CD4-positive, alpha-beta T cell treated with Interleukin-15 for 4 hours (primary cell): ENCODE data around the gene PCDHGA8.
"Not testable (repeated sequence)": the region's sequence is repeated elsewhere in the genome, so short reads cannot be mapped to it uniquely, and the experiment has no call there.

ENCODE experiments used
- DNase-seq: peaks from one replicate; pipeline ENCODE4 v3.0.0-alpha.2; 2020; ENCODE audit warnings: low spot score

PCDHGA8 gene

DNA sequence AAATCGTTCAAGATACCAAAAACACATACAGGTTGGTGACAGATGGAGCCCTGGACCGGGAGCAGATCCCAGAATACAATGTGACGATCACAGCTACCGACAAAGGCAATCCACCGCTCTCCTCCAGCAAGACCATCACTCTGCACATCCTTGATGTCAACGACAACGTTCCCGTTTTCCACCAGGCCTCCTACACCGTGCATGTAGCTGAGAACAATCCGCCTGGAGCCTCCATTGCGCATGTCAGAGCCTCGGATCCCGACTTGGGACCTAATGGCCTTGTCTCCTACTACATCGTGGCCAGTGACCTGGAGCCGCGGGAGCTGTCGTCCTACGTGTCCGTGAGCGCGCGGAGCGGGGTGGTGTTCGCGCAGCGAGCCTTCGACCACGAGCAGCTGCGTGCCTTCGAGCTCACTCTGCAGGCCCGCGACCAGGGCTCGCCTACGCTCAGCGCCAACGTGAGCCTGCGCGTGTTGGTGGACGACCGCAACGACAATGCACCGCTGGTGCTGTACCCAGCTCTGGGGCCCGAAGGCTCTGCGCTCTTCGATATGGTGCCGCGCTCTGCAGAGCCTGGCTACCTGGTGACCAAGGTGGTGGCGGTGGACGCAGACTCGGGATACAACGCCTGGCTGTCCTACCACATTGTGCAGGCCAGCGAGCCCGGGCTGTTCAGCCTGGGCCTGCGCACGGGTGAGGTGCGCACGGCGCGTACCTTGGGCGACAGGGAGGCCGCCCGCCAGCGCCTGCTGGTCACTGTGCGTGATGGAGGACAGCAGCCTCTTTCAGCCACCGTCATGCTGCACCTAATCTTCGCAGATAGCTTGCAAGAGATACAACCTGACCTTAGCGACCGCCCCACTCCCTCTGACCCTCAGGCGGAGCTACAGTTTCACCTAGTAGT is 20.6 kb upstream of the PCDHGA8 start:
- no peak for DNase-seq

GRCh38 chr5:141373673-141374317 is 18.6 kb upstream of the PCDHGA8 start, which contains the start of gene PCDHGA6:
PCDHGA6 (plus strand) TSS chr5:141373891; CDS start chr5:141374084, 193 bp downstream.
- DNase-seq = no peak

GRCh38 chr5:141374627-141375026 is 17.8 kb upstream of the PCDHGA8 start:
- no peak for DNase-seq

DNA sequence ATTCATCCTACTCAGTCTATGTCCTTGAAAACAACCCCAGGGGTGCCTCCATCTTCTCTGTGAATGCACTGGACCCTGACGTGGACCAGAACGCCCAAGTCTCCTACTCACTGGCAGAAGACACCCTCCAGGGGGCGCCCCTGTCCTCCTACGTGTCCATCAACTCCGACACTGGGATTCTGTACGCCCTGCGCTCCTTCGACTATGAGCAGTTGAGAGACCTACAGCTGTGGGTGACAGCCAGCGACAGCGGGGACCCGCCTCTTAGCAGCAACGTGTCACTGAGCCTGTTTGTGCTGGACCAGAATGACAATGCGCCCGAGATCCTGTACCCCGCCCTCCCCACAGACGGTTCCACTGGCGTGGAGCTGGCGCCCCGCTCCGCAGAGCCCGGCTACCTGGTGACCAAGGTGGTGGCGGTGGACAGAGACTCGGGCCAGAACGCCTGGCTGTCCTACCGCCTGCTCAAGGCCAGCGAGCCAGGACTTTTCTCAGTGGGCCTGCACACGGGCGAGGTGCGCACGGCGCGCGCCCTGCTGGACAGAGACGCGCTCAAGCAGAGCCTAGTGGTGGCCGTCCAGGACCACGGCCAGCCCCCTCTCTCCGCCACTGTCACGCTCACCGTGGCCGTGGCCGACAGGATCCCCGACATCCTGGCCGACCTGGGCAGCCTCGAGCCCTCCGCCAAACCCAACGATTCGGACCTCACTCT is 16.8 kb upstream of the PCDHGA8 start:
- DNase-seq = not testable (repeated sequence)

- no peak for DNase-seq
Observed at GRCh38 chr5:141382469-141383294, 9.8 kb upstream of the PCDHGA8 start, which contains the start of gene PCDHGA7. PCDHGA7 (plus strand) TSS chr5:141382742; CDS start chr5:141382900, 158 bp downstream.

- DNase-seq = no peak
Observed at GRCh38 chr5:141383345-141383744, 9.1 kb upstream of the PCDHGA8 start.

- no peak for DNase-seq
Observed at GRCh38 chr5:141384471-141385267, 7.8 kb upstream of the PCDHGA8 start.

DNA sequence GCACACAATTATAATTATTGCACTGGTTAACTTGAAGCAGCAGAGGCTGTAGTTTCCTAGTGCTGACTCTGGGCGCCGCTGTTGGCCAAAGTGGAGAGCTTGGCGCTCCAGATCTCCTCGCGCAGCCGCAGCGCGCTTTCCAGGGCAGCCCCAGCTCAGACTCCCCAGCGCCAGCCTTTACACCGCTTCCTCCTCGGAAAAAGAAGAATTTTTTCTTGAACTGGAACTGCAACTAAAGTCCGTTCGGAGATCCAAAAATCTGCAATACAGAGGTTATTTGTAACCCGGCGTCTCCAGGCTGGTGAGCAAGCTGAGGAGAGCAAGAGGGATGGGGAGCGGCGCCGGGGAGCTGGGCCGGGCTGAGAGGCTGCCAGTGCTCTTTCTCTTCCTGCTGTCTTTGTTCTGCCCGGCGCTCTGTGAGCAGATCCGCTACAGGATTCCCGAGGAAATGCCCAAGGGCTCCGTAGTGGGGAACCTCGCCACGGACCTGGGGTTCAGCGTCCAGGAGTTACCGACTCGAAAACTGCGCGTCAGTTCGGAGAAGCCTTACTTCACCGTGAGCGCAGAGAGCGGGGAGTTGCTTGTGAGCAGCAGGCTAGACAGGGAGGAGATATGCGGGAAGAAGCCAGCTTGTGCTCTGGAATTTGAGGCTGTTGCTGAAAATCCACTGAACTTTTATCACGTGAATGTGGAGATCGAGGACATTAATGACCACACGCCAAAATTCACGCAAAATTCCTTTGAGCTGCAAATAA is 4.7 kb upstream of the PCDHGA8 start, which contains the start of gene PCDHGB4:
TSS of gene PCDHGB4 (plus strand) at position 142 of the 755 bp plus-strand sequence. CDS start at position 329, 187 bp downstream.
- DNase-seq = not testable (repeated sequence)

GRCh38 chr5:141388661-141389060 is 3.8 kb upstream of the PCDHGA8 start:
- no peak for DNase-seq

DNA sequence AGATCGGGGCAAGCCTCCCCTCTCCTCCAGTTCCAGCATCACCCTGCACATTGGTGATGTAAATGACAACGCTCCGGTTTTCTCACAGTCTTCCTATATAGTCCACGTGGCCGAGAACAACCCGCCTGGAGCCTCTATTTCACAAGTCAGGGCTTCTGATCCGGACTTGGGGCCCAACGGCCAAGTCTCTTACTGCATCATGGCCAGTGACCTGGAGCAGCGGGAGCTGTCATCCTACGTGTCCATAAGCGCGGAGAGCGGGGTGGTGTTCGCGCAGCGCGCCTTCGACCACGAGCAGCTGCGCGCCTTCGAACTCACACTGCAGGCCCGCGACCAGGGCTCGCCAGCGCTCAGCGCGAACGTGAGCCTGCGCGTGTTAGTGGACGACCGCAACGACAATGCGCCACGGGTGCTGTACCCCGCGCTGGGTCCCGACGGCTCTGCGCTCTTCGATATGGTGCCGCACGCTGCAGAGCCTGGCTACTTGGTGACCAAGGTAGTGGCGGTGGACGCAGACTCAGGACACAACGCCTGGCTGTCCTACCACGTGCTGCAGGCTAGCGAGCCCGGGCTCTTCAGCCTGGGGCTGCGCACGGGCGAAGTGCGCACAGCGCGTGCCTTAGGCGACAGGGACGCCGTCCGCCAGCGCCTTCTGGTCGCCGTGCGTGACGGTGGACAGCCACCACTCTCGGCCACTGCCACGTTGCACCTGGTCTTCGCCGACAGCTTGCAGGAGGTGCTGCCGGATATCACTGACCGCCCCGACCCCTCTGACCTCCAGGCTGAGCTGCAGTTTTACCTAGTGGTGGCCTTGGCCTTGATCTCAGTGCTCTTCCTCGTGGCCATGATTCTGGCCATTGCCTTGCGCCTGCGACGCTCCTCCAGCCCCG is 3.0 kb upstream of the PCDHGA8 start:
- DNase-seq = no peak

DNA sequence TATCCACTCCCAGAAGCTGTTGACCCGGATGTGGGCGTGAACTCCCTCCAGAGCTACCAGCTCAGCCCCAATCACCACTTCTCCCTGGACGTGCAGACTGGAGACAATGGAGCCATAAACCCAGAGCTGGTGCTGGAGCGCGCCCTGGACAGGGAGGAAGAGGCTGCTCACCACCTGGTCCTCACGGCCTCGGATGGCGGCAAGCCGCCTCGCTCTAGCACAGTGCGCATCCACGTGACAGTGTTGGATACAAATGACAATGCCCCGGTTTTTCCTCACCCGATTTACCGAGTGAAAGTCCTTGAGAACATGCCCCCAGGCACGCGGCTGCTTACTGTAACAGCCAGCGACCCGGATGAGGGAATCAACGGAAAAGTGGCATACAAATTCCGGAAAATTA is 834 bp downstream of the PCDHGA8 start:
- no peak for DNase-seq

GRCh38 chr5:141394401-141395187 is 2.2 kb downstream of the PCDHGA8 start:
- not testable (repeated sequence) for DNase-seq

- DNase-seq = peak; percentile 31
Observed at GRCh38 chr5:141397756-141398551, 5.5 kb downstream of the PCDHGA8 start, which contains the start of gene PCDHGB5. PCDHGB5 (plus strand) TSS chr5:141397947; CDS start chr5:141398128, 181 bp downstream.

GRCh38 chr5:141398608-141399007 is 6.2 kb downstream of the PCDHGA8 start:
- DNase-seq = no peak

DNA sequence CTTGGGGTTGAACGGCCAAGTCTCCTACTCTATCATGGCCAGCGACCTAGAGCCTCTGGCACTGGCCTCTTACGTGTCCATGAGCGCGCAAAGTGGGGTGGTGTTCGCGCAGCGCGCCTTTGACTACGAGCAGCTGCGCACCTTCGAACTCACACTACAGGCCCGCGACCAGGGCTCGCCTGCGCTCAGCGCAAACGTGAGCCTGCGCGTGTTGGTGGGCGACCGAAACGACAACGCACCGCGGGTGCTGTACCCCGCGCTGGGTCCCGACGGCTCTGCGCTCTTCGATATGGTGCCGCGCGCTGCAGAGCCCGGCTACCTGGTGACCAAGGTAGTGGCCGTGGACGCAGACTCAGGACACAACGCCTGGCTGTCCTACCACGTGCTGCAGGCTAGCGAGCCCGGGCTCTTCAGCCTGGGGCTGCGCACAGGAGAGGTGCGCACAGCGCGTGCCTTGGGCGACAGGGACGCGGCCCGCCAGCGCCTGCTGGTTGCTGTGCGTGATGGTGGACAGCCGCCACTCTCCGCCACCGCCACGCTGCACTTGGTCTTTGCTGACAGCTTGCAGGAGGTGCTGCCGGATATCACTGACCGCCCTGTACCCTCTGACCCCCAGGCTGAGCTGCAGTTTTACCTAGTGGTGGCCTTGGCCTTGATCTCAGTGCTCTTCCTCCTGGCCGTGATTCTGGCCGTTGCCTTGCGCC is 7.3 kb downstream of the PCDHGA8 start:
- no peak for DNase-seq

DNA sequence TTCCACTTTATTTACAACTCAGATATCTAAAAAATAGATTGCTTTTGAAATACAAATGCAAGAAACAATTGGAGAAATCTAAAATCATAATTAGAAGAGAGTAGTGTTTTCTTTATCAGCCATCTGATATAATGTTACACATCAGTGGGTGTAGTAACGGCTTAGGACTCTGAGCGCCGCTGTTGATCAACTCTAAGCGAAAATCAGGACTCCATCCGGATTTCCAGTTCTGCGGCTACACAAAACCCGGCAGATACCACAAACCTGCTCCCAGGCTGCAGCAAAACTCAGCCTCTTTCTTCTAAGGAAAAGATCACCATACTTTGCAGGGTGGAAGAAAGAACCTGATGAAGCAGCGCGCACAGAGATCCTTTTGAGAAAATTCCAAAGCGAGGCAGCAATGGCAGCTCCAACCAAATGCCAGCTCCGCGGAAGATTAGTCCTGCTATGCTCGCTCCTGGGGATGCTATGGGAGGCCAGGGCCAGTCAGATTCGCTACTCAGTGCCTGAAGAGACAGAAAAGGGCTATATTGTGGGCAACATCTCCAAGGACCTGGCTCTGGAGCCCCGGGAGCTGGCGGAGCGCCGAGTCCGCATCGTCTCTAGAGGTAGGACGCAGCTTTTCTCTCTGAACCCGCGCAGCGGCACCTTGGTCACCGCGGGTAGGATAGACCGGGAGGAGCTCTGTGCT is 10.3 kb downstream of the PCDHGA8 start, which contains the start of gene PCDHGA9:
TSS of gene PCDHGA9 (plus strand) at position 226 of the 691 bp plus-strand sequence. CDS start at position 401, 175 bp downstream.
- DNase-seq = no peak
